ENCODE results near the gene CLSTN2.

DNA sequence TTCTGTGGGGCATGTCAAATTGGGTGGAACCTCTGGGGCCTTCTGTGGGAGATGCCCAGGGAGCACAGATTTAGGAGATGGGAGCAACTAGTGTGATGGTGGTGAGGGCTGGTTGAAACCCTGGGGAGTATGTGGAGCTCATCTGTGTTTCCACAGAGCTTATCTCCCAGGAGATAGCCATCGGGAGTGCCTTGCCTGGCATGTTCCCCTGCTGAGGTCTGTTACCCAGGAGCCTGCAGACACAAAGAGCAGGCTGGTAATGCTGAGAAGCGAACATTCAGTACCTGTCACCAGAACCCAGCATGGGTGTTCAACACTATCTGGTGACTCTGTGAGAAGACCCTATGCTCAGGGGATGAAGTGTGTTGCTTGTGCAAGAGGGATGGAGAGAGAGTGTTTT lies 85.0 kb downstream of the CLSTN2 start:
- TF ChIP-seq, protein P1, sequence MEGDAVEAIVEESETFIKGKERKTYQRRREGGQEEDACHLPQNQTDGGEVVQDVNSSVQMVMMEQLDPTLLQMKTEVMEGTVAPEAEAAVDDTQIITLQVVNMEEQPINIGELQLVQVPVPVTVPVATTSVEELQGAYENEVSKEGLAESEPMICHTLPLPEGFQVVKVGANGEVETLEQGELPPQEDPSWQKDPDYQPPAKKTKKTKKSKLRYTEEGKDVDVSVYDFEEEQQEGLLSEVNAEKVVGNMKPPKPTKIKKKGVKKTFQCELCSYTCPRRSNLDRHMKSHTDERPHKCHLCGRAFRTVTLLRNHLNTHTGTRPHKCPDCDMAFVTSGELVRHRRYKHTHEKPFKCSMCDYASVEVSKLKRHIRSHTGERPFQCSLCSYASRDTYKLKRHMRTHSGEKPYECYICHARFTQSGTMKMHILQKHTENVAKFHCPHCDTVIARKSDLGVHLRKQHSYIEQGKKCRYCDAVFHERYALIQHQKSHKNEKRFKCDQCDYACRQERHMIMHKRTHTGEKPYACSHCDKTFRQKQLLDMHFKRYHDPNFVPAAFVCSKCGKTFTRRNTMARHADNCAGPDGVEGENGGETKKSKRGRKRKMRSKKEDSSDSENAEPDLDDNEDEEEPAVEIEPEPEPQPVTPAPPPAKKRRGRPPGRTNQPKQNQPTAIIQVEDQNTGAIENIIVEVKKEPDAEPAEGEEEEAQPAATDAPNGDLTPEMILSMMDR (IDR thresholded peaks at IDR 0.05; ENCODE audit: low read length) = no peak
- TF ChIP-seq EZH2 (optimal IDR thresholded peaks at IDR 0.05; ENCODE audit: low read depth, low read length) = no peak

All from MM.1S (cell line).